ENCODE data around the gene HDAC4.
"Not testable (repeated sequence)": the region's sequence is repeated elsewhere in the genome, so short reads cannot be mapped to it uniquely, and the experiment has no call there.

The HDAC4 gene

DNA sequence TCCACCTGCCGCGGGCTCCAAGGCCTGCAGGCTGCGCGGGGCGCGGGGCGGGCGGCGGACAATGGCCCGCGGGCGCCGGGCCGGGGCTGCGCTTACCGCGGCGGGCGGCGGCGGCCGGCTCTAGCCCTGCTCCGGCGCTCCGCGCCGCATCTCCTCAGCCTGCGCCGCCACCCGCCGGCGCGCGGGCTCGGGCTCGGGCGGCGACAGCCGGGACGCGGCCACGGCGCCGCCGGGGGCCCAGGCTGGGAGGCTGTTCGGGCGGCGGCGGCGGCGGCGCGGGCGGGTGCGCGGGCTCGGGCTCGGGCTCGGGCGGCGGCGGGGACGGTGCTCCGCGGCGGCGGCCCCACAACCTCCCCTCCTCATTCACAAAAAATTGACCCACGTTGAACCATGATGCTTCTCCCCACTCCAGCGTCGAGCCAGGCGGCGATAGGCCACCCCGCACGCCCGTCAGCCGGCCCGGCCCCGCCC is at the start of gene HDAC4:
TSS of gene HDAC4 (minus strand) at position 425 of the 471 bp plus-strand sequence. CDS start 48,321 bp downstream, outside the sequence.
- DNase-seq: no peak

DNA sequence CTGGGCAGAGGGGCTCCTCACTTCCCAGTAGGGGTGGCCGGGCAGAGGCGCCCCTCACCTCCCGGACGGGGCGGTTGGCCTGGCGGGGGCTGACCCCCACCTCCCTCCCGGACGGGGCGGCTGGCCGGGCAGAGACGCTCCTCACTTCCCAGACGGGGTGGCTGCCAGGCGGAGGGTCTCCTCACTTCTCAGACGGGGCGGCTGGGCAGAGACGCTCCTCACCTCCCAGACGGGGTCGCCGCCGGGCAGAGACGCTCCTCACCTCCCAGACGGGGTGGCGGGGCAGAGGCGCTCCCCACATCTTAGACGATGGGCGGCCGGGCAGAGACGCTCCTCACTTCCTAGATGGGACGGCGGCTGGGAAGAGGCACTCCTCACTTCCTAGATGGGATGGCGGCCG is 48.6 kb upstream of the HDAC4 start:
- DNase-seq: not testable (repeated sequence)

DNA sequence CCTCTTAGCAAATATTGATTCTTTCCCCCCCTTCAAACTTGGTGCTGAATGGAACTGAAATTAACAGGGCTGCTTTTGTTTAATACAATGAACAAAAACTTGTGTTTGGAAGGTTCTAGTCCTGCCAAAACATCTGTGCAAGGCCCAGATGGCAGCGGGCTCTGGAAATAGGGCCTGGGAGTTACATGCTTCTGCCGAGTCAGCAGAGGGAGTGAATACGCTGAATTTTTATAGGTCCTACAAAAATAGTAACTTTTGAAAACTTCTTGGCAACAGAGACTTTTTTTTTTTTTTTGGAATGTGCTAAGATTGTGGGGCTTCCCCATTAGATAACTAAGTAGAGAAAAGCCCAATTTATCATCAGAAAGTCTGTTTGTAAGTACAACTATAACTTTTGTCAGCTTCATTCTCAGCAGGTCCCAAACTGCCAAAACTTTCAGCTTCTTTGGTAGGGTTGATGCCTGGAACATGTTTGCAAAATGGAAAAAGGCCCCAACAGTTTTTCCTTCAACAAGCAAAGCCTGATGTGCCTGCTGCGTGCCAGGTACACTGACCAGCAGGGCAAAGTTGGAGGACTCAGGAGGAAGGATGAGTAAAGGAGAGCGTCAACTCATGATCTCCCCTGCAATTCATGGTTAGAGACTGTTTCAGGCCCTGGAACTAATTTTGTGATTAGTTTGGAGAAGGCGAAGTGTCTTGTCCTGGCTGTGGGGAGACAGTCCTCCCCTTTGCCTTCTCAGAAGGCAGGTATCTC is 45.1 kb upstream of the HDAC4 start:
- DNase-seq: peak in 1 of 3 experiments; percentile 52

DNA sequence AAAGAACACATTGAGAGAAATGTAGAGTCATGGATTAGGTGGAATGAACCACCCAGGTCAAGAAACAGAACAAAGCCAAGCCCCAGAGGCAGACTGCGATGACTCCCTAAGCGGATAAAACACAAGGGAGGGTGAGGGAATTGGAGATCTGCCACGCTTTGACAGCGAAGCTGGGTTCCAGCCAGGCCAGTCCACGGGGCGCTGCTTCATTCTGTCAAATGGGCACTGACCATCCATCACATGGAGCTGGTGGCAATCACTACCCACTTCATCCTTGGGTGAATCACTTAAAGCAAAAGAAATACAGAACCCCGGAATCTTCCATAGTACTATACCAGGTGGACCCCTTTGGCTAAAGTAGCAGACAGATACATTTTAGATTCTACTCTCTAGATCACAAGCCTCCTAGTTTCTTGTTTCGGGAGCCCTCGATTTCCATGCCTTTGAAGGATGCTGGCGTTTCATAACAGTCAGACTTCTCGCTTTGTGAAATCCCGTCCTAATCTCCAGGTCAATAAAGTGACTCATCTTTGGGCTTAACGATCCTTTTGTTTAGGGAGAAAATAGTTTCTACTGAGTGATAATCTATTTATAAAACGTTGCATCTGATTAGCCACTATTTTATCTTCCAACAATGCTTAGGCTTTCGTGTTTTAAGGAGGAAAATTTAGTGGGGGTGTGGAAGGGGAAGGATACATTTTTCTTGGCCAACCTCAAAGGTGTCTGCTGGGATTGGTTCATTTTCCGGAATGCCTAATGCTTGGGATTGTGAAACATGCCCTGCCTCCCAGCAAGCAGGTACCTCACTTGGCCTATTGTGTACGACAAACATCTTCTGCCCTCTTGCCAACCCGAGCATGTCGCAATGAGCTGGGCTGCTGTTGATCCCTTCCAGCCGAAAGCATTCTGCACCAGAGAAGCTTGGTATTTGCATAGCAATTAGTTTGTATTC is 44.1 kb upstream of the HDAC4 start:
- DNase-seq: peak in 2 of 3 experiments; percentile 10 to 52

DNA sequence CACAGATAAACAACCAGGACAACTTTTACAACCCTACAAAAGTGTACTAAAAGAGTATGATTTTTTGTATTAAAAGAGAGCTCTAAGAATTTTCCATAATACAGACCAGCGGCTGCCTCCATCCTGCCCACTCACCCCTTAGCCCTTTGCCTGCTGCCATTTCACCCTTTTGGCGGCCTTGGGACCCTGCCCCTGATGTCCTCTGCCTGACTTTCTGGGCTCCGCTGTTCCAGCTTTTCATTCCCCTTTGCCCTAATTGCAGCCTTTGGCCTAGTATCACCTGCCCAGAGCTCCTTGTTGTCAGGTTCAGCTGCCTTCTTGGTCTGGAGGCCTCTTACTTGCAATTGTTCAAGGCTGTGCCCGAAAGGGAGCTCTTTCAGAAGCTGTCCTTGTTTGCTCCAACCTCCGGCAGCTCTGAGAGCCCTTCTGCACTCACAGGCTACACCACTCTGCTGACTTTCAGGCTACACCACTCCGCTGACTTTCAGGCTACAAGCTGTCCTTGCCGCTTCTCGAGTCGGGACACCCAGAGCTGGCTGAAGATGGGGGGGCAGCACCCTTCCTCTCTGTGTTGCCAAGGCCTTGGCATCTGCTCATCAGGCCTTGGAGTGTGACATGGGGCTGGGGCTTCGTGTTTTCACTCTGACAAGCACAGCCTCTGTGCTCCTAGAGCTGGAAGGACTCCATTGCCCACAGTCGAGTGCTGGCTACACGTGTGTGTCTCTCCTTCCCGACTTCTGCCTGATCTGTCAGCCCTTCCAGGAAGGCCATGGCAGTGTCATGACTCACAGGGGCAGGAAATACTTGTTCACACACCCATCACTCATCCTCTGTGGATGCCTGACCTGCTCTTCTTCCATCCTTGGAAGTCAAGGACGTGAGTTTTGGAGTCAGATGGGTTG is 43.1 kb upstream of the HDAC4 start:
- DNase-seq: no peak

DNA sequence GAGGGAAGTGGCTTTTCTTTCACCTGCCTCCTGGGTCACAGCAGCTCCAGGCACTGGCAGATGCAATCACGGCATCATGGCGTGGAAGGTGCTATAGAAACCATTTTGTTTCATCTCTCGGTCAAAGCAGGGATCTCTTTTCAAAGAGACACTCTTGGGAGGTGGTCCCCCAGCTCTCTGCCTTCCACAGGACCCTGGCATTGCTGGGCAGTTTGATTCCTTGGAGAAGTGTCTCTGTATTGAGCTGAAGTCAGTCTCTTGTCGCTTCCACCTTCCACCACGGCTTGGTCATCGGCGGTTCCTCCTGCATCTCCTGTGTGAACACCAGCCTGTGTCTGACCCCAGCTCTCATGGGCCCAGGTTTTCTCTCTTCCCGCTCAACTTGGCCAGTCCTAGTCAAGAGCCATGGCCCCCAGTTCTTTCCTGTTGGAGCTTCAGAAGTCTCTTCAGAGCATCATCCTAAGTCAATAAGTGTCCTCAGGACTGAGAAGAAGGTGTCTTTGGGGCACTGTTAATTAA is 42.3 kb upstream of the HDAC4 start:
- no peak for DNase-seq

DNA sequence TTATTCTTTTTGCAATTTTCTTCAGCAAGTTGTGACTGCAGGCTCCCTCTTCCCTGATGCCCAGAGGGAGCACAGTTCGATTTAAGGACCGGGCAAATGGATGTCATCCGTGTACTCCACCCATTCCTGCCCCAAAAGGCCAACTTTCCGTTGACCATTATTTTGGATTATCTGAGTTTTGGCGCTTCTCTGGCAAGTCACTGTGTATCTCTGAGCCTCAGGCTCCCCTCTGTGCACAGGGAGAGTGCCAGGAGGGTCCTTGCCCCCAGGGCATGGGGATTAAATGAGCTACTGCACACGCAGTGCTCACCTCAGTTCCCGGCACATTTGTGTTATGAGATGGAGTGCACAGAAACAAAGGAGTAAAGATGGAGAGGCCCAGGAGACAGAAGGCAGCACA is 41.4 kb upstream of the HDAC4 start:
- no peak for DNase-seq

DNA sequence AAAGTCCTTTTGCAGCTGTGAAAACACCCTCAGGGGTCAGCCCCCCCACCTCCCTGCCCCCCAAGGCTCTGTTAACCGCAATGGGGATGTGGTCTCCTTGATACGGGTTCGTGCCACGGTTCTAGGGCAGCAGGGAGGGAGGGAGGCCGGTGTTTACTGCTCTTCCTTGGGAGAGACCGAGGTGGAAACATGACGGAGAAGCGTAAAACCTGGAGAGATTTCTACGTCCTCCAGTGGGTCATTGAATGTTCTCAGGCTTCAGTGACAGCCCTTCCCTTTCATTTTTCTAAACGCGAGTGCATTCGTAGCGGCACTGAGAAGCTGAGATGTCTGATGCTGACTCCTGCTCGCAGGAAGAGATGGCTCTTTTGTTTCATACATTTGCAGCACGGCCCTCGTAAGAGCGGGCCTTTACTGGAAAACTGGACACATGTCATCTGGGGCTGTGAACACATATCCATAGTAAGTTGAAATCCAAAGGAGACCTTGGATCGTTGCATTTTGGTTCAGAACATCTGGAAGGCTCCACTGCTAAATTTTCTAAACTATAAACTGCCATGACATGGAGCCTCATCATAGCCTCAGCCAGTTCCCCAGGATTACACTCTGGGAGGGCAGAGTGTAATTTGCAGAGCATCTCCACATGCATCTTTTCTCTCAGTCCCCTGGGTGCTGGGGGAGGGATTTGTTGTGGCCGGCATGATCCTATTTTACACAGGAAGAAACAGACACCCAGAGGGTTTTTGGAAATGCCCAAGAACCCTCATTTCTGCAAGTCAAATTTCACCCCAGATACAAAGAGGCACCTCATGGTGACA is 40.6 kb upstream of the HDAC4 start:
- DNase-seq: peak in 2 of 3 experiments; percentile 15 to 46

DNA sequence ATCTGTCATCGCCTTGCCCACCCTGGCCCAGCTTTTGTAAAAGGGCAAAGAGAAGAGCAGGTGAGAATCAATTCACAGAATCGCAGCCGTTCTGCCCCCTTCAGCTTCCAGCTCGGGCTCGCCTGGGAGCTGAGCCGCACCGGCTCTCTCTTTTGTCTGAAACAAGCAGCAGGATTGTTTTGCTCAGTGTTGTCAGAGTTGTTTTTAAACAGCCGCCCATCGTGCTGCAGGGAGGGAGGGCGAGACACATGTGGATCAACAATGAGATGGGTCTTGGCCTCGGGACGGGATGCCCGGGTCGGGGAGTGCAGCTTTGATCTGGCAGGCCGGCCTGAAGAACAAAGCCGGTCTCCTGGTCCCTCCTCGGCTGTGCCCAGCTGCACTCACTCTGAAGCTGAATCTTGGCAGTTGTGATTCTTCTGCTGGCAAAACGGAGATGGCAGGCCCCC is 39.7 kb upstream of the HDAC4 start:
- DNase-seq: peak in 2 of 3 experiments; percentile 51 to 84

DNA sequence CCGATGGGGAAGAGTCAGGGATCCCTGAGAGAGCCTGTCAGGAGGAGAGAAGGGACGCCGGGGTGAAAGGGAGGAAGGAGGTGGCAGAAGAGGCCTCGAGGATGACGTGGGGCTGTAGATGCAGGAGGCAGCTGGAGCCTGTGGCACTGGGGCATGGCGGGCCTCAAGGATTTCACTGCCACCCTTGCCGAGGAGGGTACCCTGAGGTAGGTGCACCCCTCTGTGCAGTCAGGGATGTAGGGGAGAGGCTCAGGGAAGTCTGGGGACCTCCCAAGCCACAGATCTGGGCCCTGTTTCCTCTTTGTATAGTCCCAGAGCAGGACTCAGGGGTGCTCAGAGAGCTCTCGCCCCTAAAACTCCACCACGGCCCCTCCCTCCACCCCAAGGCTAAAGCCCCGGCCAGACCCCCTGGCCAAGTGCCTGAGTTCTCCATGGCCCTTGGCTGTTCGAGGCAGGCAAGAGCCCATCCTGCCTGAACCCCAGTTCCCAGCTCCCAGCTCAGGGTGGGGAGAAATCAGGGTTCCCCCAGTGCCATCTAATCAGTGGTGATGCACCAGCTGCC is 39.0 kb upstream of the HDAC4 start:
- no peak for DNase-seq

DNA sequence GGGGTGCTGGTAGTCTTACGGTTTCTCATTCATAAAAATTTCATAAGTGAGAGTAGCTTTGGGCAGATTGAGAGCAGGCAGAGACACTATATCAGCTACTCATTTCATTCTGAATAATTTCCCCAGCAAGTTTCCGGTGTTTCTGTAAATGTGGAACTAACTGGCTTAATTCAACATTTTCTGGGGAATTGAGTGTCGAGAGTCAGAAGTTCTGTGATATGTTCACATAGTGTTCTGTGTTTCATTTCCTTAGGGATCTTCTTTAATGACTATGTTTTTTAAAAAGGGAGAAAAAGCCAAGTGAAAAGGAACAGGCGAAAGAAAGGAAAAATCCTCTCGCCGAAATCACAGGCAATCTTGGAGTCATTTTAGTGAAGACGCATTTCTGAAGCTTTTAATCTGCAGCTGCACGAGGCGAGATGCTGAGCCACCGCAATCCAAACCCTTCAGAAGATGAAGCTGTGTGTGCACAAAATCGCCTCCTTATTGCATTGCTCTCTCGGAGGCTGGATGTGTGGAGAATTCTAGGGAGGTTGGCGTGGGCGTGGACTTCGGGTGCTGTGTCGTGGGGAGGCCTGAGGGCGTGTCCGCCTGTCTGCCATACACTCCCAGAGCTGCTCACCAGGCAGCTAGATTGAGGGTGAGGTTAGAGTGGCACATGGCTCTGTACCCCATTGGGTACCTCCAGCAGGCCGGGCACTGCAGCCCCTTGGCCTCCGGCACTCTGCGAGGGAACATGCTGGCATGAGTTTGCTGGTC is 38.4 kb upstream of the HDAC4 start:
- DNase-seq: no peak

DNA sequence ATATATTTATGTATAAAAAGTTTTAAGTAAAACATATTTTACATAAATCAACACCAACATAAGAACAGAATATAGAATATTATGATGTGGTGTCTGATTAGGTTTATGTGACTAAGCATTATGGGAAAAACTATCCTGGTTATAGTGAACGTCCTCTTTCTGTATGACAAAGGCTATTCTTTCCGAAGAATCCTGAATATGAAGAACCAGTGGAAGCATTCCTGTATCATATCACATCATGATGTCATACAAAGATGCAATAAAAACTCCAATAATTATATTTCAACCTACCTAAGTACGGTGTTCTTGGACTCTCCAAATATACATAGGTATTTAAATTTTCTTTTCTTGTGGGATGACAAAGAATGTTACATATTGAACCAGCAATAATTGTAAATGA is 37.5 kb upstream of the HDAC4 start:
- no peak for DNase-seq

DNA sequence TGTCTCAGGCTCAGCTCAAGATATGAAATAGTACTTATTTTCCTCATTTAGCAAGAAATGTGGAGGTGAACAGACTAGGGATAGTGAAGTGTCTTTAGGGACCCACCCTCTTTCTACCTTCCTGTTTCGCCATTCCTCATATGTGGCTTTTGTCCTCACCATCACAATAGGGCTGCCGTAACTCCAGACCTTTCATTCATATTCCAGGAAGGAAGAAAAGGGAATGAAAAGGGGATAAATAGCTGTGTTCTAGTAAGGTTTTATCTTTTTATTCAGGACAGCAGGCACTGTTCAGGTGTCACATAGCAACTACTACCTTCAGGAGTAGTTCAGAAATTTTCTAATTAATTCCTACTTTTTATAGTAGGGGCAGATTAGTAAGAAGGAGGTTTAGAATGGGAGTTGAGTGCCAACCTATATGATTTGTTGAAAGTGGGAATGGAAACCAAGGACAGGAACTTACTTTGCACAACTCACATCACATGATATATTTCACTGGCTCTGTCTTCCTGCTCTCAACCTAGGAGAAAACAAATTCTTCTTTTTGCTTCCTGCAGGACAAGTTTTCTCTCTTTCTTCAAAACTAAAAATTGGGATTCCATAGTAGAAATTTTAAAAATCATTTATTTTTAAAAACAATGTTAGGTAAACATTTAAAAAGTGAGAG is 36.0 kb upstream of the HDAC4 start:
- DNase-seq: no peak

DNA sequence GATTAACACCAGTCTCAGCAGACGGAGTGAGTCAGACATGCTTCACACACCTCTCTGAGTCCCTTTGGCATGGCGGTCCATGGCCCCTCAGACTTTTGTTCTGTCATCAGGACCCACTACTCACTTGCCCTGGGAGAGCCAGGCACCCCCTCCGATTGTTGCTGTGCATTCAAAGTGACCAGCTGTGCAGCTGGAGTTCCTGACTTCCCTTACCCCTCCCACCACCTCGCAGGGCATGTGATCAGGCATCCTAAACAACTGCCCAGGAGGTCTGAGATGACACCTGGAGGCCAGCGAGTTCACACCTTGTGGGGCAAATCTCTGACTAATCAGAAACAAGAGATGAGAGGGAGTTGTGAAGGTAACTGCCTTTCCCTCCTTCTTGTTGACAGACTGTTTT is 35.3 kb upstream of the HDAC4 start:
- no peak for DNase-seq

DNA sequence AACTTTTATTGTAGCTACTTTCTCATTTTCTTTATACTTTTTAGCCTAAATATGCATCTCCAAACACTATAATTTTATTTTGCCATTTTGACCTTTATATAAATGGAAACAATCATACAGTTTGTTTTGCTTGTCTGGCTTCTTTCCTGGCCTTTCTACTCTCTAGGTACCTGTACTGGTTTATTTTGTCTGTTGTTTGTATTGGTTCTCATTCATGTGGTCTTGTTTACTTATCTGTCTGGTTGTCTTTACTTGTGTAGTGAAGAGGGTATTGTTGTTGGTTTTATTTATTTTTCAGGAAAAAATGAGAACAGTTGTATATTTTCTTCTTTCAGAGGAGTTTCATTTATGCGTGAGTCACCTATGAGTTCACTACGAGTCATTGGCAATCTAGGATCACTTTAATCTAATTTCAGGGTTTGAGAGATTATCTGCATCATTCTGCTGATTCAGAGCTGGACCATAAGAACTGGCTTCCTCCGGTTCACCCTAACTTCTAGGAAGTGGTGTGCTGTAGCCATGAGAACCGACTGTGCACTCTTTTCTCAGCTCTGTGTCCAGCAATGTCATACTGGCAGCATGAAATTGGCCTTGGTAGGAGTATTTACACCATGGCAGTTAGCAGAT is 33.1 kb upstream of the HDAC4 start:
- DNase-seq: no peak

DNA sequence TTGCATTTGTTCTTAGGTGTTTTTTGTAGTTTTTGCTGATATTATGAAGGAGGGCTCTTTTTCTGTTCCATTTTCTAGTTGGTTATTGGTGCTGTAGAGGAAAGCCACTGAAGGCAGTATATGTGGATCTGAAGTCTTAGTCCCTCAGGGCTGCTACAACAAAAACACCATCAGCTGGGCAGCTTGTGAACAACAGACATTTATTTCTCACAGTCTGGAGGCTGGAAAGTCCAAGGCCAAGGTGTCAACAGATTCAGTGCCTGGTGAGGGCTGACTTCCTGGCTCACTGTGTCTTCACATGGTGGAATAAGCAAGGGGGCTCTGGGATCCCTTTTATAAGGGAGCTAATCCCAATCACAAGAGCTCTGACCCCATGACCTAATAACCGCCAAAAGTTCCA is 31.4 kb upstream of the HDAC4 start:
- DNase-seq: no peak

DNA sequence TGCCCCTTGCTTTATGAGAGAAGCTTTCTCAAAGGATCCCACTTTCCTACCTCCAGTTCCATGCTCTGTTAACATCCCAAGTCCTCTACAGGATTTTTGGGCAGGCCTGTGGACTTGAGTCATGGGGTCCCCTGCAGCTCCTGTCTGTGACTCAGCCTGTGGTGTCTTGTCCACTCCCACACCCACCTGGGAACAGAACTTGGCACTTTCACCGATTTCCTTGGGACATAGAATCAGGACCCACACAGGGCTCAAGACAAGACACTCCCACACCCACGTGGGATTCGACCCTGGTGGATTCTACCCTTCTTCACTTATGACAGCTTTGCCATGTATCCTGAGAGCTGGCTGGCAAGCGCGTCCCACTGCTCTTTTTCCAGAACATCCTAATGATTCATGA is 30.7 kb upstream of the HDAC4 start:
- DNase-seq: no peak

DNA sequence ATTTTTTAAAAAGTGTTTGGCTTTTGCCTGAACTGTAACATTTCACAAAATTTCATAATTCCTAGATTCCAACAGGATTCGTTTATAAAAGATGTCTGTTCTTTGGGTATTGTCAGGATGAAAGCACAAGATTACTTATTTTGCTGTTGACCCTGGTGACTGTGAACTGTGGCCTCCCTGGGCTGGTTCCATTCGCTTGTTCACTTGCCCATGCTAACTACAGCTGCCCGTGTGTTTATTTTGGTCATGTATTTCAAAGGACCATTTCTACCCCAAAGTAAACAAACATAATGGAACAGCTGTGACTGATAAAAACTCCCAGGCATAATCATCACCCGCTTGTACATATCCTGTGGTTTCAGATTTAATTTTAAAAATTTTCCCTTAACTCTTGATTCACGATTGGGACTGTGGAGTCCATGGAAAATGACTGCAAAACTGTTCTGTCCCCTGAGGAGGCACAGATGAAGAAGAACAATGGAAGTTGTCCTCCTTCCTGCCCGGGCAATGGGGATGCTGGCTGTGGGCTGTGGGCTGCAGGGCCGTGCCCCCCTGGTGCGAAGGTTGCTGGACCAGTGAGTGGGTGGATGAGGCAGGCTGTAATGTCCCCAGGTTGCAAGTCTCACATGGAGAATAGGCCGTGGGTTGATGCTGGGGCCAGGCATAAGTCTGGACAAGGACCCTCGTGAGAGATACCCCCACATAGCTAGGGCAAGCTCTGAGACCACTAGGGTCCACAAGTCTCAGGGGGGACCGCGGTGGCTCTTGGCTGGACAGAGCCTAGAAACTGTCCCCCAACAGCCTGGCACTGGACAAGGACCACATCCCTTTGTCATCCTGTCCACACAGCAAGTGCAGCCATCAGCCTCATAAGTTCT is 28.9 kb upstream of the HDAC4 start:
- DNase-seq: peak in 2 of 3 experiments; percentile 14 to 43

Data from NCI-H1417 (cell line).